DMS53 treated with DMSO at 0.1 percent for 48 hours (cell line): ENCODE results near the gene NRROS.
"Not testable (repeated sequence)": the region's sequence is repeated elsewhere in the genome, so short reads cannot be mapped to it uniquely, and the experiment has no call there.

Source experiments
- DNase-seq: peaks from one replicate; lab custom pipeline; 2025; ENCODE audit not compliant: unreplicated experiment; lab: John Stamatoyannopoulos, UW

NRROS gene

GRCh38 chr3:196624067-196624790 lies 15.3 kb upstream of the NRROS start:
- DNase-seq, result no peak

GRCh38 chr3:196624907-196625306 lies 14.6 kb upstream of the NRROS start:
- DNase-seq, result no peak

- no peak for DNase-seq
These were observed 14.2 kb upstream of the NRROS start for GRCh38 chr3:196625331-196625730.

GRCh38 chr3:196627918-196628231 lies 11.6 kb upstream of the NRROS start:
- DNase-seq, result no peak

GRCh38 chr3:196629228-196629627 lies 10.3 kb upstream of the NRROS start:
- DNase-seq, result no peak

GRCh38 chr3:196631682-196632045 lies 7.8 kb upstream of the NRROS start:
- DNase-seq, result no peak

- DNase-seq, result peak; percentile 45
These were observed 7.3 kb upstream of the NRROS start for GRCh38 chr3:196632046-196632751.

- no peak for DNase-seq
These were observed 5.8 kb upstream of the NRROS start for GRCh38 chr3:196633555-196634151.

- DNase-seq, result no peak
These were observed 5.3 kb upstream of the NRROS start for GRCh38 chr3:196634224-196634623.

- DNase-seq, result no peak
These were observed 4.7 kb upstream of the NRROS start for GRCh38 chr3:196634829-196635228.

GRCh38 chr3:196636369-196637349 lies 2.8 kb upstream of the NRROS start:
- no peak for DNase-seq

- not testable (repeated sequence) for DNase-seq
These were observed 1.6 kb upstream of the NRROS start for GRCh38 chr3:196637941-196638340.

GRCh38 chr3:196638861-196639482 lies 522 bp upstream of the NRROS start:
- DNase-seq, result peak; percentile 5

- no peak for DNase-seq
These were observed 964 bp downstream of the NRROS start for GRCh38 chr3:196640297-196641018.

- no peak for DNase-seq
These were observed 2.0 kb downstream of the NRROS start for GRCh38 chr3:196641333-196642054.

- DNase-seq, result no peak
These were observed 2.9 kb downstream of the NRROS start for GRCh38 chr3:196642434-196642833.

- DNase-seq, result no peak
These were observed 3.8 kb downstream of the NRROS start for GRCh38 chr3:196643201-196643749.

GRCh38 chr3:196643761-196644160 lies 4.3 kb downstream of the NRROS start:
- DNase-seq, result no peak

GRCh38 chr3:196645096-196645495 lies 5.6 kb downstream of the NRROS start:
- no peak for DNase-seq
